WTC11 (cell line): ENCODE data around the gene LY6G6F. TPM values are rescaled to one million over a fixed set of nuclear protein-coding genes. Genes with fewer than 3 reads are reported as not detected.

Source experiments
- ATAC-seq: fragments of 200-7000 bp; cut with Tn5 transposase; 2 replicates; pipeline ENCODE4 v1.10.0; 2021; ENCODE audit warnings: mild to moderate bottlenecking, moderate library complexity
- CTCF ChIA-PET: fragments of 300-600 bp; sonication (Branson Sonifier 250); formaldehyde crosslinking; loops from one replicate; lab custom pipeline; 2021; ENCODE audit warnings: antibody characterized with exemption; lab: Charles Lee
- POLR2A ChIA-PET: fragments of 350-600 bp; sonication (Branson Sonifier 250); formaldehyde crosslinking; loops from one replicate; lab custom pipeline; 2021; ENCODE audit warnings: antibody characterized with exemption; lab: Charles Lee
- DNase-seq: peaks from one replicate; pipeline ENCODE4 v3.0.0; 2021; ENCODE audit warnings: low spot score
- H3K27ac Mint-ChIP-seq: 2 replicates; pipeline ENCODE4 v1.8.0; 2021; ENCODE audit warnings: mixed read lengths
- H3K27me3 Mint-ChIP-seq: 2 replicates; pipeline ENCODE4 v1.8.0; 2021; ENCODE audit warnings: low read depth, mild to moderate bottlenecking, moderate library complexity, mixed read lengths
- H3K36me3 Mint-ChIP-seq: 2 replicates; pipeline ENCODE4 v1.8.0; 2021; ENCODE audit warnings: mixed read lengths
- H3K4me1 Mint-ChIP-seq: 2 replicates; pipeline ENCODE4 v1.8.0; 2022; ENCODE audit warnings: mixed read lengths
- H3K4me3 Mint-ChIP-seq: 2 replicates; pipeline ENCODE4 v1.8.0; 2021; ENCODE audit warnings: mild to moderate bottlenecking, moderate library complexity, mixed read lengths
- H3K9me3 Mint-ChIP-seq: 2 replicates; pipeline ENCODE4 v1.8.0; 2021; ENCODE audit warnings: mixed read lengths
- E2F5 ChIP-seq: sonication (generic); formaldehyde crosslinking; IDR thresholded peaks from 2 replicates; pipeline ENCODE4 v1.8.1; 2022; ENCODE audit warnings: mild to moderate bottlenecking, moderate library complexity, missing genetic modification reagents
- ELF4 ChIP-seq: sonication (generic); formaldehyde crosslinking; IDR thresholded peaks from 2 replicates; pipeline ENCODE4 v1.8.1; 2022; ENCODE audit warnings: low read depth, mild to moderate bottlenecking, moderate library complexity, missing genetic modification reagents
- ESRRA ChIP-seq: sonication (generic); formaldehyde crosslinking; IDR thresholded peaks from 2 replicates; pipeline ENCODE4 v1.8.1; 2022; ENCODE audit warnings: mild to moderate bottlenecking, missing genetic modification reagents, borderline replicate concordance
- FOXJ3 ChIP-seq: sonication (generic); formaldehyde crosslinking; IDR thresholded peaks from 2 replicates; pipeline ENCODE4 v1.9.0; 2021; ENCODE audit warnings: missing genetic modification reagents, mild to moderate bottlenecking, borderline replicate concordance
- FOXK1 ChIP-seq: sonication (generic); formaldehyde crosslinking; IDR thresholded peaks from 2 replicates; pipeline ENCODE4 v1.8.0; 2022; ENCODE audit warnings: mild to moderate bottlenecking, moderate library complexity, missing genetic modification reagents
- GTF2I ChIP-seq: fragments of 250-450 bp; sonication (Bioruptor Pico); conservative IDR thresholded peaks from 2 replicates; pipeline ENCODE4 v1.4.0; 2021; ENCODE audit warnings: mild to moderate bottlenecking
- HMGXB4 ChIP-seq: sonication (generic); formaldehyde crosslinking; IDR thresholded peaks from 2 replicates; pipeline ENCODE4 v1.8.1; 2023; ENCODE audit warnings: mild to moderate bottlenecking, moderate library complexity, missing genetic modification reagents
- JUN ChIP-seq: sonication (generic); formaldehyde crosslinking; IDR thresholded peaks from 2 replicates; pipeline ENCODE4 v1.8.0; 2023; ENCODE audit warnings: mild to moderate bottlenecking, missing genetic modification reagents
- NFE2L1 ChIP-seq: sonication (generic); formaldehyde crosslinking; IDR thresholded peaks from 2 replicates; pipeline ENCODE4 v1.8.1; 2023; ENCODE audit warnings: missing genetic modification reagents
- PRDM15 ChIP-seq: sonication (generic); formaldehyde crosslinking; IDR thresholded peaks from 2 replicates; pipeline ENCODE4 v1.8.0; 2022; ENCODE audit warnings: missing genetic modification reagents
- PREB ChIP-seq: sonication (generic); formaldehyde crosslinking; IDR thresholded peaks from 2 replicates; pipeline ENCODE4 v1.8.1; 2022; ENCODE audit warnings: mild to moderate bottlenecking, missing genetic modification reagents, moderate library complexity, borderline replicate concordance
- SMAD4 ChIP-seq: sonication (generic); formaldehyde crosslinking; IDR thresholded peaks from 2 replicates; pipeline ENCODE4 v1.8.0; 2022; ENCODE audit warnings: mild to moderate bottlenecking, missing genetic modification reagents
- SP1 ChIP-seq: sonication (generic); formaldehyde crosslinking; conservative IDR thresholded peaks from 2 replicates; pipeline ENCODE4 v1.8.1; 2022; ENCODE audit warnings: missing genetic modification reagents
- TP53 ChIP-seq: sonication (generic); formaldehyde crosslinking; IDR thresholded peaks from 2 replicates; pipeline ENCODE4 v1.8.1; 2023; ENCODE audit warnings: mild to moderate bottlenecking, missing genetic modification reagents
- ZNF219 ChIP-seq: sonication (generic); formaldehyde crosslinking; IDR thresholded peaks from 2 replicates; pipeline ENCODE4 v1.8.0; 2023; ENCODE audit warnings: missing genetic modification reagents, mild to moderate bottlenecking, borderline replicate concordance
- ZNF263 ChIP-seq: sonication (generic); formaldehyde crosslinking; IDR thresholded peaks from 2 replicates; pipeline ENCODE4 v1.8.1; 2022; ENCODE audit warnings: low read depth, mild to moderate bottlenecking, moderate library complexity, missing genetic modification reagents
- ZNF425 ChIP-seq: fragments of 250-450 bp; sonication (Bioruptor Pico); conservative IDR thresholded peaks from 2 replicates; pipeline ENCODE4 v1.9.0; 2021; ENCODE audit warnings: mild to moderate bottlenecking
- ZSCAN18 ChIP-seq: fragments of 250-450 bp; sonication (Bioruptor Pico); IDR thresholded peaks from 2 replicates; pipeline ENCODE4 v2.1.2; 2022; ENCODE audit warnings: mild to moderate bottlenecking, moderate library complexity
- total RNA-seq: library from RNA; stranded (reverse); gene quantifications from 3 replicates; pipeline ENCODE4 v1.2.3, GENCODE V29; 2021

The LY6G6F gene
- total RNA-seq, 1 experiment from 2014 or later, result not detected

GRCh38 chr6:31750411-31751022, 43.9 kb downstream of the LY6G6F start:
- H3K36me3 Mint-ChIP-seq, result peaks cover 13% of the 10 kb centered on the region
- CTCF ChIA-PET, result no interaction called here
- ATAC-seq (no peak), DNase-seq (no peak)
- TF ChIP-seq ESRRA (CRISPR knock-in tag) (no peak), SP1 (CRISPR knock-in tag) (no peak)
- no peak overlapping the region for H3K4me3 Mint-ChIP-seq
- H3K4me1 Mint-ChIP-seq, result no peaks in the 10 kb centered on the region
- no peaks in the 10 kb centered on the region for H3K9me3 Mint-ChIP-seq
- no peak overlapping the region for H3K27ac Mint-ChIP-seq
- H3K27me3 Mint-ChIP-seq, result no peaks in the 10 kb centered on the region; the same call in 1 of the 2 replicates
- POLR2A ChIA-PET, result no interaction called here

GRCh38 chr6:31752739-31753319, 46.2 kb downstream of the LY6G6F start:
- no peak overlapping the region for H3K4me3 Mint-ChIP-seq
- ChIA-PET POLR2A (interaction anchor here (1.7 kb wide), 2 partner anchors 10 to 17 kb away, joined by 3 read pairs; partner anchors contain the start of gene CLIC1), CTCF (interaction anchor here (0.5 to 3.0 kb wide), 5 partner anchors 13 to 70 kb away, joined by 3 to 14 read pairs (median 3); no protein-coding TSS in a partner anchor)
- no peaks in the 10 kb centered on the region for H3K9me3 Mint-ChIP-seq
- H3K27me3 Mint-ChIP-seq, result no peaks in the 10 kb centered on the region
- TF ChIP-seq ZNF263 (no peak), GTF2I (CRISPR knock-in tag) (no peak), ZNF425 (no peak), FOXJ3 (no peak), TP53 (CRISPR knock-in tag) (no peak), ZSCAN18 (no peak), ZNF219 (CRISPR knock-in tag) (no peak), PRDM15 (CRISPR knock-in tag) (no peak), PREB (CRISPR knock-in tag) (no peak), JUN (CRISPR knock-in tag) (no peak), E2F5 (CRISPR knock-in tag) (no peak), ELF4 (CRISPR knock-in tag) (no peak), HMGXB4 (CRISPR knock-in tag) (no peak), FOXK1 (CRISPR knock-in tag) (no peak), NFE2L1 (CRISPR knock-in tag) (no peak), SMAD4 (CRISPR knock-in tag) (no peak)
- DNase-seq (no peak), ATAC-seq (no peak)
- no peaks in the 10 kb centered on the region for H3K4me1 Mint-ChIP-seq
- peaks cover 7% of the 10 kb centered on the region for H3K36me3 Mint-ChIP-seq
- peak overlapping the region; percentile 12; the same call in 1 of the 2 replicates for H3K27ac Mint-ChIP-seq
